GM12873 (cell line): Measurements from ENCODE around the gene TBCK.

Experiments
- TF ChIP-seq, protein P1 (sequence below): IDR thresholded peaks from 2 replicates; pipeline ENCODE4 v1.5.1; 2012; ENCODE audit warnings: low read depth, mild to moderate bottlenecking, moderate library complexity, low read length, control low read depth; ENCODE audit not compliant: insufficient read depth; ENCODE audit errors: missing control alignments

The TBCK gene

GRCh38 chr4:106315968-106316772, at the start of gene TBCK, which contains the start of gene AIMP1:
Gene TBCK, minus strand, starts transcription at chr4:106316209. Its CDS starts 7,249 bp downstream, at chr4:106308960.
Gene AIMP1, plus strand, starts transcription at chr4:106316550. Its CDS starts 8,460 bp downstream, at chr4:106325010.
- TF ChIP-seq, protein P1, sequence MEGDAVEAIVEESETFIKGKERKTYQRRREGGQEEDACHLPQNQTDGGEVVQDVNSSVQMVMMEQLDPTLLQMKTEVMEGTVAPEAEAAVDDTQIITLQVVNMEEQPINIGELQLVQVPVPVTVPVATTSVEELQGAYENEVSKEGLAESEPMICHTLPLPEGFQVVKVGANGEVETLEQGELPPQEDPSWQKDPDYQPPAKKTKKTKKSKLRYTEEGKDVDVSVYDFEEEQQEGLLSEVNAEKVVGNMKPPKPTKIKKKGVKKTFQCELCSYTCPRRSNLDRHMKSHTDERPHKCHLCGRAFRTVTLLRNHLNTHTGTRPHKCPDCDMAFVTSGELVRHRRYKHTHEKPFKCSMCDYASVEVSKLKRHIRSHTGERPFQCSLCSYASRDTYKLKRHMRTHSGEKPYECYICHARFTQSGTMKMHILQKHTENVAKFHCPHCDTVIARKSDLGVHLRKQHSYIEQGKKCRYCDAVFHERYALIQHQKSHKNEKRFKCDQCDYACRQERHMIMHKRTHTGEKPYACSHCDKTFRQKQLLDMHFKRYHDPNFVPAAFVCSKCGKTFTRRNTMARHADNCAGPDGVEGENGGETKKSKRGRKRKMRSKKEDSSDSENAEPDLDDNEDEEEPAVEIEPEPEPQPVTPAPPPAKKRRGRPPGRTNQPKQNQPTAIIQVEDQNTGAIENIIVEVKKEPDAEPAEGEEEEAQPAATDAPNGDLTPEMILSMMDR: no peak

GRCh38 chr4:106365613-106366012, 49.6 kb upstream of the TBCK start:
- TF ChIP-seq, protein P1: no peak

- TF ChIP-seq, protein P1: no peak
These were observed 48.3 kb upstream of the TBCK start for GRCh38 chr4:106364282-106364681.

DNA sequence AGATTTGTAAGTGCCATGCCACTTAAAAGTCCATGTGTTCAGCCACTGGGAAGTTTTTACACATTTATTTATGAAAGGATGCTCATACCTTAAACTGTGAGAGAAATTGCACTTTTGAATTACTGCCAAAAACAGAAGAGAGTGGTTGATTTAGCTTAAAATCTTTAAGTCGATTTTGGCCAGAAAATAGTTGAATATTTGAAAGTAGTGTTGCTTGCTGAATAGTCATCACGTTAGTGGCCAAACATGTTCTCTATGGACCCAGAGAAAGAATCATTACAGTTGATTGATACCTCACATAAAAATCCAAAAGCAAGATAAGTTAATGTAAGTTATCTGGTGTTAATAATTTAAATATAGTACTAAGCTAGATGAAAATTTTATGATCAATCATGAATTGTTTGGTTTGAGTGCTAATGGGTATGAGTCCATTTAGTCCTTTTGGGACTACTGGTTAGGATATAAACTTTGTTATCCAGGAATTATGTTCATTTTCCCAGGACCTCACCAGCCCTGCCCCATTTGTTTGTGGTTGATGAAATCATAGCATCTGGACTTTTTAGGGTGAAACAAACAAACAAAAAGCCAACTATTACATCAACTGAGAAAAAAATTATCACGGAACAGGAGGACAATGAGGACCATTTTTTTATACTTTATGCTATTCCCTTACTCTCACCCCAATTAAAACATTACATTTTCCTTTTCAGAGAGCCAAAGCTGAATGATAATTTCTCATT, 46.2 kb upstream of the TBCK start:
- TF ChIP-seq, protein P1: no peak

- TF ChIP-seq, protein P1: no peak
These were observed 42.9 kb upstream of the TBCK start for GRCh38 chr4:106358899-106359298.

- TF ChIP-seq, protein P1: no peak
These were observed 39.2 kb upstream of the TBCK start for GRCh38 chr4:106355193-106355592.

DNA sequence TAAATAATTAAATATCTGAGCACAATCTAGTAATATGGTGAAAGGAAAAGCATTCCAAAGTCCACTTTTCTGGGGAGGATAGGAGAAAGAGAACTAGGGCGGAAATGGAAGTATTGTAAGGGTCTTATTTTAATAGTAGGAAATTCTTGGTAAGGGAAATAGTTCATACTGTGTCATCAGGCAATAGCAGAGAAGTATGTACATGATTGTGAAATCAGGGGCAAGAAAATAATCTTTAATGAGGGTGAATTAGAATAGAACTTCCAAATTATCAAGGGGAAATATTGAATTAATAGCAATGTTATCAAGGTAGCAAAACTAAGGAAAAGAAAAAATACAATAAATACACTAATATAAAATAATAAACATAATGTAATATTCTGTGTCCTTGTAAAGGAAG, 37.8 kb upstream of the TBCK start:
- TF ChIP-seq, protein P1: no peak
